Common myeloid progenitor, CD34-positive (primary cell): Measurements from ENCODE around the gene PDE7B.

Source experiments
- CTCF ChIA-PET: fragments of 350-600 bp; sonication (Branson Sonifier 250); formaldehyde crosslinking; loops from one replicate; lab custom pipeline; 2021; ENCODE audit warnings: antibody characterized with exemption; lab: Charles Lee
- POLR2A ChIA-PET: fragments of 350-600 bp; sonication (Branson Sonifier 250); formaldehyde crosslinking; loops from one replicate; lab custom pipeline; 2021; ENCODE audit warnings: antibody characterized with exemption; lab: Charles Lee
- DNase-seq, 3 donors: peaks; one replicate each; pipeline versions ENCODE4 v3.0.0 to v3.0.0-alpha.2; 2013
- H3K27ac ChIP-seq, 2 experiments: 1 replicate in 1 of 2; 2 replicates in 1 of 2; pipeline ENCODE4 v1.7.0; 2013; ENCODE audit warnings: inconsistent platforms in 2 of 2, low read length in 2 of 2, mild to moderate bottlenecking in 2 of 2, low read depth in 1 of 2, moderate library complexity in 1 of 2; ENCODE audit not compliant: severe bottlenecking in 2 of 2, insufficient read depth in 1 of 2, poor library complexity in 1 of 2
- H3K27me3 ChIP-seq, 5 experiments: replicated peaks in 2 of 5; 1 replicate in 3 of 5; 2 replicates in 2 of 5; pipeline versions ENCODE4 v1.6.1 to v1.7.0; 2013; ENCODE audit warnings: low read length in 4 of 5, mild to moderate bottlenecking in 2 of 5, moderate library complexity in 2 of 5, inconsistent platforms in 1 of 5; ENCODE audit not compliant: insufficient read depth in 5 of 5, control insufficient read depth in 4 of 5
- H3K36me3 ChIP-seq, 4 experiments: 1 replicate in 2 of 4; 2 replicates in 2 of 4; pipeline versions ENCODE4 v1.6.1 to v1.7.0; 2013; ENCODE audit warnings: low read length in 3 of 4, control low read depth in 1 of 4, mild to moderate bottlenecking in 1 of 4; ENCODE audit not compliant: control insufficient read depth in 4 of 4, insufficient read depth in 4 of 4
- H3K4me1 ChIP-seq, 4 experiments: 1 replicate in 3 of 4; 2 replicates in 1 of 4; pipeline versions ENCODE4 v1.6.1 to v1.7.1; 2013; ENCODE audit warnings: low read length in 3 of 4, mild to moderate bottlenecking in 3 of 4, control low read depth in 1 of 4, inconsistent platforms in 1 of 4, moderate library complexity in 1 of 4; ENCODE audit not compliant: control insufficient read depth in 4 of 4, insufficient read depth in 4 of 4; ENCODE audit errors: control extremely low read depth in 1 of 4
- H3K4me3 ChIP-seq, 7 experiments: 1 replicate in 4 of 7; 2 replicates in 3 of 7; pipeline versions ENCODE4 v1.5.1 to v1.7.0; 2013; ENCODE audit warnings: mild to moderate bottlenecking in 7 of 7, low read length in 6 of 7, moderate library complexity in 6 of 7, inconsistent platforms in 2 of 7, low read depth in 2 of 7, control low read depth in 1 of 7; ENCODE audit not compliant: insufficient read depth in 4 of 7, control insufficient read depth in 1 of 7; ENCODE audit errors: extremely low read depth in 1 of 7
- H3K9me3 ChIP-seq, 5 experiments: 1 replicate in 4 of 5; 2 replicates in 1 of 5; pipeline versions ENCODE4 v1.6.1 to v1.7.1; 2013; ENCODE audit warnings: low read length in 4 of 5, mild to moderate bottlenecking in 2 of 5, inconsistent platforms in 1 of 5, low read depth in 1 of 5, moderate library complexity in 1 of 5; ENCODE audit not compliant: control insufficient read depth in 4 of 5, insufficient read depth in 2 of 5; ENCODE audit errors: control extremely low read depth in 1 of 5
- WGBS: methylation state at CpG from one replicate; pipeline ENCODE4 v1.1.5; 2013; ENCODE audit not compliant: insufficient coverage; 5-methylcytosine and 5-hydroxymethylcytosine counted together

The PDE7B gene

DNA sequence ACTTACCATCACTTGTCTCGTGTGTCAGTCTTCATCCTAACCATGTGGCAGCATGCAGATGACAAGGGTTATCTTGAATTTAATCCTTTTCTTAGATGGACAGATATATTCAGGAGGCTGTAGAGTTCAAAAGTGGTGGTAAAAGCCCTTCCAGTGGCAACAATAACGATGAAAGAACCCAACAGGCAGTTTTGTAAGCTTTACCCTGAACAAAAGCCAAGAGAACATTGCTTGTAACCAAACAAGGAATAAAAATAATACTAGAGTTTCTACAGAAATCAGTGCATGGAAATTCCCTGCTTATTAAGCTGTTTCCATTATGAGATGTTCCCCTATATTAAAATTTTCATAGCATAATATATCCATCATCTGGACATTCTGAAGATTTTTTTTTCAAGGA lies 69.7 kb downstream of the PDE7B start:
- Histone ChIP-seq H3K9me3 (no peaks in the 10 kb centered on the region), H3K4me1 (no peaks in the 10 kb centered on the region), H3K36me3 (no peaks in the 10 kb centered on the region), H3K4me3 (no peak overlapping the region), H3K27ac (no peak overlapping the region), H3K27me3 (no peaks in the 10 kb centered on the region)
- no peak for DNase-seq
- WGBS = 100% methylated on average over 1 of the region's 2 CpGs
- ChIA-PET CTCF (interaction anchor here (2.2 kb wide), 1 partner anchor 385 kb away, joined by 5 read pairs; no protein-coding TSS in a partner anchor), POLR2A (no interaction called here)

DNA sequence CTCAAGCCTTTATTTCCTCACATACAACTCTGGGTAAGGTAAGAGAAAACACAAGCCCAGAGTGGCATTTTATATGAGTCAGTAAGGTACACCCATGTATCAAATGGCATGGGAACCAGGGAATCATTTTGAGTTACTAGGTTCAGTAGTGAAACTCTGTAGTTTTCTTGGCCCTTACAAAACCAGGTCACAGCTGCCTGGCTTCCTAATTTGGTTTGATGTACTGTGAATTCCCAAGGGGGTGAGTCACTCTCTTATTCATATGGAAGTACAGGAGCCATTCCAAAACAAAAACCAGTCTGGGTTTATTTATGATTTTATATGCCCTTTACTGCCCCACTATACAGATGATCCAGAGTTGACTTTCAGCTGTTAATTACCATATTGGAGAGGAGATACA lies 70.7 kb downstream of the PDE7B start:
- CTCF ChIA-PET = interaction anchor here (2.2 kb wide), 1 partner anchor 386 kb away, joined by 5 read pairs; no protein-coding TSS in a partner anchor

GRCh38 chr6:135922746-135923145 lies 71.2 kb downstream of the PDE7B start:
- Histone ChIP-seq H3K9me3 (no peaks in the 10 kb centered on the region), H3K27me3 (no peaks in the 10 kb centered on the region), H3K27ac (no peak overlapping the region), H3K36me3 (no peaks in the 10 kb centered on the region), H3K4me1 (no peaks in the 10 kb centered on the region), H3K4me3 (no peak overlapping the region)
- CTCF ChIA-PET = interaction anchor here (1.2 to 3.1 kb wide), 3 partner anchors 16 to 387 kb away, joined by 3 to 11 read pairs (median 5); no protein-coding TSS in a partner anchor
- POLR2A ChIA-PET = no interaction called here
- no peak for DNase-seq
- WGBS = 93% methylated on average over 2 of the region's 3 CpGs

More for the DNA sequence above, 70.7 kb downstream of the PDE7B start:
- Histone ChIP-seq H3K27ac (no peak overlapping the region), H3K4me3 (no peak overlapping the region), H3K9me3 (no peaks in the 10 kb centered on the region), H3K27me3 (no peaks in the 10 kb centered on the region), H3K4me1 (no peaks in the 10 kb centered on the region), H3K36me3 (no peaks in the 10 kb centered on the region)
- no peak for DNase-seq
- POLR2A ChIA-PET = no interaction called here

GRCh38 chr6:135932651-135933050 lies 81.2 kb downstream of the PDE7B start:
- H3K36me3 ChIP-seq = no peaks in the 10 kb centered on the region
- H3K9me3 ChIP-seq = no peaks in the 10 kb centered on the region
- CTCF ChIA-PET = no interaction called here
- H3K4me3 ChIP-seq = no peak overlapping the region
- 96% methylated on average over 4 of the region's 4 CpGs for WGBS
- POLR2A ChIA-PET = no interaction called here
- H3K27me3 ChIP-seq = no peaks in the 10 kb centered on the region
- DNase-seq = no peak
- H3K4me1 ChIP-seq = no peaks in the 10 kb centered on the region
- no peak overlapping the region for H3K27ac ChIP-seq

- H3K27me3 ChIP-seq = no peaks in the 10 kb centered on the region
- ChIA-PET POLR2A (no interaction called here), CTCF (interaction anchor here (0.9 kb wide), 1 partner anchor 291 kb away, joined by 4 read pairs; no protein-coding TSS in a partner anchor)
- H3K27ac ChIP-seq = no peak overlapping the region
- no peak overlapping the region for H3K4me3 ChIP-seq
- 91% methylated on average over 6 of the region's 8 CpGs for WGBS
- peaks cover 0 to 2% (median 0%) of the 10 kb centered on the region in 4 experiments for H3K4me1 ChIP-seq
- DNase-seq = no peak
- H3K36me3 ChIP-seq = no peaks in the 10 kb centered on the region
- no peaks in the 10 kb centered on the region for H3K9me3 ChIP-seq
Observed at GRCh38 chr6:135935941-135936601, 84.6 kb downstream of the PDE7B start.

GRCh38 chr6:135936606-135937005 lies 85.1 kb downstream of the PDE7B start:
- ChIA-PET CTCF (no interaction called here), POLR2A (no interaction called here)
- Histone ChIP-seq H3K27ac (no peak overlapping the region), H3K36me3 (no peaks in the 10 kb centered on the region), H3K27me3 (no peaks in the 10 kb centered on the region), H3K9me3 (no peaks in the 10 kb centered on the region), H3K4me3 (no peak overlapping the region), H3K4me1 (peaks cover 0 to 2% (median 0%) of the 10 kb centered on the region in 4 experiments)
- no CpG with 5 or more reads among the region's 1 CpG for WGBS
- DNase-seq = no peak

GRCh38 chr6:135937106-135937505 lies 85.6 kb downstream of the PDE7B start:
- CTCF ChIA-PET = no interaction called here
- Histone ChIP-seq H3K36me3 (no peaks in the 10 kb centered on the region), H3K9me3 (no peaks in the 10 kb centered on the region), H3K27me3 (no peaks in the 10 kb centered on the region), H3K4me1 (peaks cover 0 to 2% (median 0%) of the 10 kb centered on the region in 4 experiments), H3K4me3 (no peak overlapping the region), H3K27ac (no peak overlapping the region)
- whole genome bisulfite sequencing = 100% methylated on average over 6 of the region's 6 CpGs
- DNase-seq = no peak
- POLR2A ChIA-PET = no interaction called here
